ENCODE measurements around the gene TENM4. TPM values are rescaled to one million over a fixed set of nuclear protein-coding genes. Genes with fewer than 3 reads are reported as not detected.
A peak's percentile ranks its signal among the peaks of the same experiment; 100 is the strongest.

The TENM4 gene
- polyA plus RNA-seq, 3 donors, result 0.31 to 1.7 TPM; not detected in 1

GRCh38 chr11:78642979-78643675 is 797.7 kb downstream of the TENM4 start:
- no peak overlapping the region for H3K27ac Mint-ChIP-seq
- no peak for DNase-seq
- 100% methylated on average over 2 of the region's 5 CpGs for WGBS (ENCODE audit: insufficient coverage)

GRCh38 chr11:78641541-78641940 is 799.3 kb downstream of the TENM4 start:
- WGBS (ENCODE audit: insufficient coverage), result no CpG with 5 or more reads among the region's 1 CpG
- H3K4me2 ChIP-seq (replicated peaks; ENCODE audit: extremely low read depth, low read length, poor library complexity, severe bottlenecking), result no peak overlapping the region
- intact Hi-C loops (cut with micrococcal nuclease), result loop anchor here in 1 of 2 donors (10.0 kb wide), 2 partner anchors 323 to 853 kb away; no protein-coding TSS in a partner anchor

More at GRCh38 chr11:78642979-78643675, 797.7 kb downstream of the TENM4 start:
- peaks cover 0 to 8% (median 5%) of the 10 kb centered on the region in 3 donors for H3K27me3 Mint-ChIP-seq (ENCODE audit: low read depth in 3 of 3)
- no peak overlapping the region for H2AFZ ChIP-seq (ENCODE audit: insufficient read depth, low read depth, low read length, poor library complexity, severe bottlenecking)
- H3K79me2 ChIP-seq (ENCODE audit: insufficient read depth, low read length), result no peaks in the 10 kb centered on the region
- H3K9me3 ChIP-seq (replicated peaks in 1 of 2; ENCODE audit: control insufficient read depth in 1 of 2, insufficient read depth in 1 of 2, low read length in 2 of 2), result no peaks in the 10 kb centered on the region
- H3K36me3 Mint-ChIP-seq, result no peaks in the 10 kb centered on the region
- H3K4me1 ChIP-seq (ENCODE audit: control insufficient read depth in 1 of 2, insufficient read depth in 2 of 2, low read length in 2 of 2), result no peaks in the 10 kb centered on the region
- H3K4me3 Mint-ChIP-seq, result no peak overlapping the region
- H3K9me3 Mint-ChIP-seq, result peaks cover 0 to 13% (median 2%) of the 10 kb centered on the region in 7 donors
- no peaks in the 10 kb centered on the region for H4K20me1 ChIP-seq (ENCODE audit: insufficient read depth, low read length)
- no peaks in the 10 kb centered on the region for H3K27me3 ChIP-seq (ENCODE audit: control insufficient read depth in 2 of 2, insufficient read depth in 2 of 2, low read length in 2 of 2)
- H3K4me1 Mint-ChIP-seq, result peaks cover 2% of the 10 kb centered on the region
- no peak for TF ChIP-seq CTCF (IDR thresholded peaks at IDR 0.05)
- no peak overlapping the region for H3K4me3 ChIP-seq (replicated peaks in 1 of 3; ENCODE audit: low read depth in 2 of 3, low read length in 3 of 3)
- no peaks in the 10 kb centered on the region for H3K36me3 ChIP-seq (replicated peaks in 1 of 2; ENCODE audit: control insufficient read depth in 1 of 2, insufficient read depth in 2 of 2, low read length in 2 of 2)
- H3K27ac ChIP-seq (ENCODE audit: low read depth in 1 of 2, low read length in 2 of 2), result no peak overlapping the region
- intact Hi-C loops (cut with micrococcal nuclease), result loop anchor here in 1 of 2 donors (10.0 kb wide), 2 partner anchors 322 to 852 kb away; no protein-coding TSS in a partner anchor
- H3K4me2 ChIP-seq (replicated peaks; ENCODE audit: extremely low read depth, low read length, poor library complexity, severe bottlenecking), result no peak overlapping the region
- H3K9ac ChIP-seq (ENCODE audit: insufficient read depth, low read length, poor library complexity, severe bottlenecking), result no peak overlapping the region

More at GRCh38 chr11:78641541-78641940, 799.3 kb downstream of the TENM4 start:
- H3K4me1 ChIP-seq (ENCODE audit: control insufficient read depth in 1 of 2, insufficient read depth in 2 of 2, low read length in 2 of 2), result no peaks in the 10 kb centered on the region
- no peak overlapping the region for H3K4me3 ChIP-seq (replicated peaks in 1 of 3; ENCODE audit: low read depth in 2 of 3, low read length in 3 of 3)
- no peaks in the 10 kb centered on the region for H3K9me3 ChIP-seq (replicated peaks in 1 of 2; ENCODE audit: control insufficient read depth in 1 of 2, insufficient read depth in 1 of 2, low read length in 2 of 2)
- Mint-ChIP-seq H3K36me3 (no peaks in the 10 kb centered on the region), H3K27me3 (ENCODE audit: low read depth in 3 of 3) (peaks cover 0 to 9% (median 8%) of the 10 kb centered on the region in 3 donors), H3K4me1 (peaks cover 2% of the 10 kb centered on the region), H3K9me3 (peaks cover 0 to 13% (median 4%) of the 10 kb centered on the region in 7 donors), H3K27ac (peak overlapping the region in 1 of 7 donors; percentile 33), H3K4me3 (peak overlapping the region in 1 of 2 donors; percentile 9)
- no peaks in the 10 kb centered on the region for H4K20me1 ChIP-seq (ENCODE audit: insufficient read depth, low read length)
- H3K27me3 ChIP-seq (ENCODE audit: control insufficient read depth in 2 of 2, insufficient read depth in 2 of 2, low read length in 2 of 2), result no peaks in the 10 kb centered on the region
- H2AFZ ChIP-seq (ENCODE audit: insufficient read depth, low read depth, low read length, poor library complexity, severe bottlenecking), result no peak overlapping the region
- H3K27ac ChIP-seq (ENCODE audit: low read depth in 1 of 2, low read length in 2 of 2), result no peak overlapping the region
- no peaks in the 10 kb centered on the region for H3K79me2 ChIP-seq (ENCODE audit: insufficient read depth, low read length)
- no peak overlapping the region for H3K9ac ChIP-seq (ENCODE audit: insufficient read depth, low read length, poor library complexity, severe bottlenecking)
- no peak for TF ChIP-seq CTCF (IDR thresholded peaks at IDR 0.05)
- DNase-seq, result no peak
- no peaks in the 10 kb centered on the region for H3K36me3 ChIP-seq (replicated peaks in 1 of 2; ENCODE audit: control insufficient read depth in 1 of 2, insufficient read depth in 2 of 2, low read length in 2 of 2)

Measured in CD14-positive monocyte (primary cell).